Ovary (tissue), 9 donors: ENCODE results near the gene MED19. TPM values are rescaled to one million over a fixed set of nuclear protein-coding genes. Genes with fewer than 3 reads are reported as not detected.
"Not testable (repeated sequence)": the region's sequence is repeated elsewhere in the genome, so short reads cannot be mapped to it uniquely, and the experiment has no call there.

Source experiments
- DNase-seq, 5 donors: peaks; one replicate each; pipeline ENCODE4 v3.0.0-alpha.2; 2019 to 2020
- H3K27ac ChIP-seq, 2 donors: fragments of 200-600 bp; one replicate each; pipeline versions ENCODE4 v1.5.1 to v1.8.0; 2019 to 2022
- H3K27me3 ChIP-seq: fragments of 200-600 bp; one replicate; pipeline ENCODE4 v1.8.0; 2022
- H3K36me3 ChIP-seq: fragments of 200-600 bp; sonication (generic); one replicate; pipeline ENCODE4 v1.5.1; 2019
- H3K4me1 ChIP-seq: one replicate; pipeline ENCODE4 v1.8.1; 2013; ENCODE audit warnings: mild to moderate bottlenecking, moderate library complexity; ENCODE audit not compliant: insufficient read depth
- H3K4me3 ChIP-seq: fragments of 200-600 bp; sonication (generic); one replicate; pipeline ENCODE4 v1.5.1; 2017
- H3K9me3 ChIP-seq, 2 donors: fragments of 200-600 bp in 1 of 2; sonication (generic) in 1 of 2; one replicate each; pipeline versions ENCODE4 v1.5.1 to v1.8.1; 2013 to 2019; ENCODE audit warnings: mild to moderate bottlenecking in 1 of 2, moderate library complexity in 1 of 2
- CTCF ChIP-seq, 3 donors: fragments of 450-650 bp in 2 of 3; fragments of 200-600 bp in 1 of 3; IDR thresholded peaks; one replicate each; pipeline versions ENCODE4 v1.5.1 to v1.8.0; 2016 to 2022; ENCODE audit warnings: antibody characterized with exemption in 3 of 3, mild to moderate bottlenecking in 1 of 3
- EP300 ChIP-seq: sonication (generic); formaldehyde crosslinking; IDR thresholded peaks from one replicate; pipeline ENCODE4 v1.6.1; 2017; ENCODE audit warnings: antibody characterized with exemption
- POLR2A ChIP-seq: fragments of 450-650 bp; IDR thresholded peaks from one replicate; pipeline ENCODE4 v1.6.1; 2017; ENCODE audit warnings: antibody characterized with exemption, mild to moderate bottlenecking, moderate library complexity
- WGBS, 3 donors: extraction: QIAGEN DNeasy Blood & Tissue Kit in 1 of 3; methylation state at CpG; one replicate each; pipeline versions ENCODE4 v1.1.5 to v1.1.7; 2013 to 2017; 5-methylcytosine and 5-hydroxymethylcytosine counted together
- intact Hi-C, 4 donors: fragments of 100-400 bp; cut with DNase I; formaldehyde crosslinking; loops; one replicate each; pipeline versions ENCODE4 v1.11.0 to v1.15.1; 2022 to 2023
- polyA plus RNA-seq, 2 donors: library from polyadenylated mRNA; stranded (reverse); fragments of 200-250 nt in 1 of 2; fragments of 350-450 nt in 1 of 2; fragmentation: Illumina TruSeq in 1 of 2; extraction: RNeasy Lipid Tissue Mini Kit (QIAGEN cat#74804) in 1 of 2; gene quantifications; one replicate each; pipeline ENCODE4 v1.2.3, GENCODE V29; 2013 to 2014
- total RNA-seq, 7 donors: library from RNA; depleted of rRNA in 2 of 7; stranded (reverse); fragments of >200 nt in 2 of 7; fragmentation: NEBNext Ultra II Directional in 3 of 7; extraction: Animal tissue kit (Norgen Biotek cat#: 25700) in 3 of 7; gene quantifications; one replicate each; pipeline versions ENCODE4 v1.1.0 to v1.2.4, GENCODE V29; 2016 to 2023
- donor health status: DM: no; HTN: no; CAD: no; lungs with moderate emphysema.
- donor health status: DM: no; HTN: no; CAD: no.
- donor health status: Bipolar disorder and iron deficiency.
- donor health status: DM: yes; HTN: yes; CAD: no.
- donor health status: DM: no; HTN: no; CAD: no.
- donor health status: DM: yes; HTN: yes; CAD: no.

MED19 gene
- total and polyA plus RNA-seq, 9 donors = 9.8 to 19.8 (median 13.8) TPM

DNA sequence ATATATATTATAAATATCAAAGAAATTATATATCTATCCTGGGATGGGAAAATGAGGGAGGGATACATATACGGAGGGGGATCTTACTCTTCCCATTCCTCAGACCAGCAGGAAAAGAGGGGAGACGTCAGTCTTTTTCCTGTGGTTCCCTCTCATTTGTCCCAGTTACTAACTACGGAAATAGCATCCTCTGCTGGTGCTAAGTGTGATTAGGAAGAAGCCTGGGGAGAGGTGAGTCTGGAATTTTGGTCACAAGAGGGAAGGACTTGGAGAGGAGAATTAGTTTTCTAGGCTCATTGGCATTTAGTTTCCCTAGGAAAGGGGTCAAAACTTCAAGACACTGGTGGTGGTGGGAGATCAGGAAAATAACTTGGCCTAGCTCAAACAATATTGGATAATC is 11.6 kb downstream of the MED19 start:
- DNase-seq = no peak
- no peaks in the 10 kb centered on the region for H3K27me3 ChIP-seq
- peaks cover 3% of the 10 kb centered on the region for H3K4me1 ChIP-seq
- intact Hi-C loops = no loop called here
- no peak overlapping the region for H3K4me3 ChIP-seq
- H3K27ac ChIP-seq = no peak overlapping the region
- H3K9me3 ChIP-seq = no peaks in the 10 kb centered on the region
- H3K36me3 ChIP-seq = no peaks in the 10 kb centered on the region
- 41 to 52% (median 52%) methylated on average over 3 of the region's 3 CpGs for WGBS, 3 donors
- no peak for TF ChIP-seq POLR2A
- no peak for TF ChIP-seq CTCF (IDR thresholded peaks at IDR 0.05)
- TF ChIP-seq EP300 = no peak

DNA sequence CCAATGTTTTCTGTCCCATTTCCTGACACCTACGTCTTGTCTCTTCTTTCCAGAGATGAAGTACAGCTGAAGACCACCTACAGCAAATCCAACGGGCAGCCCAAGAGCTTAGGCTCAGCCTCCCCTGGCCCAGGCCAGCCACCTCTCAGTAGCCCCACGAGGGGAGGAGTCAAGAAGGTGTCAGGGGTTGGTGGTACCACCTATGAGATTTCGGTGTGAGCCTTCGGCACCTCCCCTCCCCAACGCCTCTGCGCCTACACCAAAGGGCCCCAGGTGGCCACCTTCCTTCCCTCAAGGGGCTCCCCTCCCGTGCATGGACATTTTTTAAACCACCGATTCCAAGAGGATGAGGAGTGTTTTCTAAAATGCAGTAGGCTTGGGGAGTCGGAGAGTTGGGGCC is 12.2 kb downstream of the MED19 start:
- Histone ChIP-seq H3K27me3 (no peaks in the 10 kb centered on the region), H3K4me1 (peaks cover 3% of the 10 kb centered on the region), H3K36me3 (no peaks in the 10 kb centered on the region), H3K27ac (no peak overlapping the region), H3K4me3 (no peak overlapping the region), H3K9me3 (no peaks in the 10 kb centered on the region)
- WGBS, 3 donors = 80 to 81% (median 81%) methylated on average over 10 of the region's 10 CpGs
- no peak for DNase-seq
- no peak for TF ChIP-seq EP300
- TF ChIP-seq CTCF (IDR thresholded peaks at IDR 0.05) = no peak
- TF ChIP-seq POLR2A = no peak
- intact Hi-C loops = no loop called here

DNA sequence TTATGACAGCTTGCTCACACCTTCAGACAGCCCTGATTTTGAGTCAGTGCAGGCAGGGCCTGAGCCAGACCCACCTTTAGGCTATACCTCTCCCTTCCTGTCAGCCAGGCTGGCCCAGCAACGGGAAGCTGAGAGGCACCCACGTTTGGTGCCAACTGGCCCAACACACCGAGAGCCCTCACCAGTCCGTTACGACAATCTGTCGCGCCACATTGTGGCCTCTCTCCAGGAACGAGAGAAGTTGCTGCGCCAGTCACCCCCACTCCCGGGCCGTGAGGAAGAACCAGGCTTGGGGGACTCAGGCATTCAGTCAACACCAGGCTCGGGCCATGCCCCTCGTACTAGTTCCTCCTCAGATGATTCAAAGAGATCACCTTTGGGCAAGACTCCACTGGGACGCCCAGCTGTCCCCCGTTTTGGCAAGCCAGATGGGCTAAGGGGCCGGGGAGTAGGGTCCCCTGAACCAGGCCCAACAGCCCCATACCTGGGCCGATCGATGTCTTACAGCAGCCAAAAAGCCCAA is 13.1 kb downstream of the MED19 start:
- Histone ChIP-seq H3K4me1 (peaks cover 3% of the 10 kb centered on the region), H3K27ac (no peak overlapping the region), H3K36me3 (no peaks in the 10 kb centered on the region), H3K27me3 (no peaks in the 10 kb centered on the region), H3K9me3 (no peaks in the 10 kb centered on the region), H3K4me3 (no peak overlapping the region)
- no peak for TF ChIP-seq EP300
- no peak for TF ChIP-seq CTCF (IDR thresholded peaks at IDR 0.05)
- no peak for TF ChIP-seq POLR2A
- DNase-seq = no peak
- intact Hi-C loops = no loop called here
- WGBS, 3 donors = 80 to 85% (median 80%) methylated on average over 18 of the region's 18 CpGs

DNA sequence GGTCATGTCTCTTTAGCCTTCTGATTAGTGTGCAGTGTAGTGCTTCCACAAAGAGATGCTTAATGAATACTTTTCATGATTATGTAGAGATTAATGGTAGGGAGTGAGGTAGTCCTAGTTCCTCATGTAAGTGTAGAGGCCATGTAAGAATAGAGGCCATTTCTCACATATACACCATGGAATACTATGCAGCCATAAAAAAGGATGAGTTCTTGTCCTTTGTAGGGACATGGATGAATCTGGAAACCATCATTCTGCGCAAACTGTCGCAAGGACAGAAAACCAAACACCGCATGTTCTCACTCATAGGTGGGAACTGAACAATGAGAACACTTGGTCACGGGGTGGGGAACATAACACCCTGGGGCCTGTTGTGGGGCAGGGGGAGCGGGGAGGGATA is 21.5 kb downstream of the MED19 start:
- H3K4me3 ChIP-seq, H3K4me1 ChIP-seq, H3K27ac ChIP-seq, intact Hi-C loops, H3K36me3 ChIP-seq, H3K27me3 ChIP-seq, H3K9me3 ChIP-seq, DNase-seq: not testable (repeated sequence)
- WGBS, 3 donors = 96 to 99% (median 98%) methylated on average over 5 of the region's 5 CpGs

GRCh38 chr11:57681168-57681567 is 30.8 kb downstream of the MED19 start:
- Histone ChIP-seq H3K27ac (no peak overlapping the region), H3K27me3 (no peaks in the 10 kb centered on the region), H3K4me1 (peaks cover 11% of the 10 kb centered on the region), H3K9me3 (no peaks in the 10 kb centered on the region), H3K4me3 (no peak overlapping the region), H3K36me3 (no peaks in the 10 kb centered on the region)
- no peak for DNase-seq
- TF ChIP-seq POLR2A (no peak), EP300 (no peak), CTCF (IDR thresholded peaks at IDR 0.05) (no peak)
- intact Hi-C loops = no loop called here
- 58 to 77% (median 67%) methylated on average over 1 of the region's 1 CpG for WGBS, 3 donors
